Heart left ventricle (tissue), 16 donors: ENCODE results near the gene AFF3. TPM values are rescaled to one million over a fixed set of nuclear protein-coding genes. Genes with fewer than 3 reads are reported as not detected.
"Not testable (repeated sequence)": the region's sequence is repeated elsewhere in the genome, so short reads cannot be mapped to it uniquely, and the experiment has no call there.

Experiments
- ATAC-seq, 4 donors: fragments of 200-7000 bp; cut with Tn5 transposase; one replicate each; pipeline ENCODE4 v1.9.1; 2020 to 2022; ENCODE audit warnings: moderate library complexity in 4 of 4, mild to moderate bottlenecking in 3 of 4, moderate number of reproducible peaks in 1 of 4
- DNase-seq, 5 donors: peaks; one replicate each; pipeline ENCODE4 v3.0.0-alpha.2; 2020
- H3K27ac ChIP-seq, 12 donors: fragments of 200-600 bp; sonication (generic) in 4 of 12; one replicate each; pipeline versions ENCODE4 v1.5.0 to v1.8.0; 2016 to 2022; ENCODE audit warnings: mild to moderate bottlenecking in 2 of 12
- H3K27me3 ChIP-seq, 9 donors: fragments of 200-600 bp; sonication (generic) in 2 of 9; one replicate each; pipeline versions ENCODE4 v1.5.1 to v1.8.0; 2016 to 2022; ENCODE audit warnings: mild to moderate bottlenecking in 3 of 9
- H3K36me3 ChIP-seq, 9 donors: fragments of 200-600 bp; sonication (generic) in 2 of 9; one replicate each; pipeline versions ENCODE4 v1.5.0 to v1.8.0; 2018 to 2022; ENCODE audit warnings: mild to moderate bottlenecking in 2 of 9
- H3K4me1 ChIP-seq, 12 donors: fragments of 200-600 bp; sonication (generic) in 4 of 12; one replicate each; pipeline versions ENCODE4 v1.5.0 to v1.8.0; 2016 to 2022; ENCODE audit warnings: mild to moderate bottlenecking in 3 of 12
- H3K4me3 ChIP-seq, 12 donors: fragments of 200-600 bp; sonication (generic) in 4 of 12; one replicate each; pipeline versions ENCODE4 v1.5.0 to v1.8.0; 2017 to 2022; ENCODE audit warnings: mild to moderate bottlenecking in 9 of 12, moderate library complexity in 4 of 12
- H3K9me3 ChIP-seq, 12 donors: fragments of 200-600 bp; sonication (generic) in 4 of 12; one replicate each; pipeline versions ENCODE4 v1.5.0 to v1.8.0; 2016 to 2022; ENCODE audit warnings: mild to moderate bottlenecking in 1 of 12
- CTCF ChIP-seq, 12 donors: fragments of 200-600 bp; sonication (generic) in 4 of 12; IDR thresholded peaks; one replicate each; pipeline versions ENCODE4 v1.5.0 to v1.8.0; 2018 to 2022; ENCODE audit warnings: antibody characterized with exemption in 12 of 12, mild to moderate bottlenecking in 5 of 12
- POLR2A ChIP-seq, 2 donors: fragments of 450-650 bp; IDR thresholded peaks; one replicate each; pipeline ENCODE4 v1.6.1; 2017; ENCODE audit warnings: antibody characterized with exemption in 2 of 2, mild to moderate bottlenecking in 2 of 2, moderate library complexity in 2 of 2
- WGBS, 4 donors: extraction: QIAGEN DNeasy Blood & Tissue Kit in 2 of 4; methylation state at CpG; one replicate each; pipeline versions ENCODE4 v1.1.5 to v1.1.7; 2013 to 2018; 5-methylcytosine and 5-hydroxymethylcytosine counted together
- intact Hi-C, 10 donors: fragments of 100-400 bp; cut with DNase I; formaldehyde crosslinking; loops; one replicate each; pipeline versions ENCODE4 v1.11.1 to v1.14.2; 2022
- polyA plus RNA-seq, 2 donors: library from polyadenylated mRNA; stranded (reverse); fragments of 200-250 nt; gene quantifications; one replicate each; pipeline ENCODE4 v1.2.3, GENCODE V29; 2013
- total RNA-seq, 9 donors: library from RNA; depleted of rRNA in 2 of 9; stranded (reverse); fragments of >200 nt in 2 of 9; fragmentation: NEBNext Ultra II Directional in 3 of 9; extraction: Animal tissue kit (Norgen Biotek cat#: 25700) in 3 of 9; gene quantifications; one replicate each; pipeline versions ENCODE4 v1.1.0 to v1.2.4, GENCODE V29; 2016 to 2023
- donor health status: ischemic (EF 13 %, LVEDD 7.1; RV severe dilation, severe dysfunction).
- donor health status: healthy with polysubstance abuse.
- donor health status: DM: no; HTN: yes; CAD: no.
- donor health status: DM: no; HTN: no; CAD: no.
- donor health status: ischemic (EF 25% LVEDD 6.9; RV normal size, moderate dysfunction).
- donor health status: ischemic (EF 25% LVEDD 5.7; RV mildly dilated, moderate dysfunction).
- donor health status: healthy.
- donor health status: DM: yes; HTN: yes; CAD: no.
- donor health status: ischemic (EF 35%, LVEDD 5.7; RV mildly dilated, moderate dysfunction).
- donor health status: nonischemic (EF 11% LVEDD 7.7; RV severe dilation, severe dysfunction).
- donor health status: DM: yes; HTN: yes; CAD: no.
- donor health status: PGD.
- donor health status: ischemic (EF 29% LVEDD 5.4; RV normal size, mild dysfunction).
- donor health status: nonischemic (EF 23%, LVEDD 6.1; RV moderate dilation, normal function).

AFF3 gene
- total and polyA plus RNA-seq, 11 donors, result 1.3 to 15.5 (median 4.7) TPM

- Histone ChIP-seq H3K4me1 (peaks cover 0 to 23% (median 8%) of the 10 kb centered on the region in 12 donors), H3K9me3 (no peaks in the 10 kb centered on the region), H3K27me3 (no peaks in the 10 kb centered on the region), H3K36me3 (no peaks in the 10 kb centered on the region), H3K4me3 (no peak overlapping the region), H3K27ac (peak overlapping the region in 11 of 12 donors; percentile 34 to 79 (median 51))
- ATAC-seq (peak; percentile 81 to 89 (median 84)), DNase-seq (peak in 1 of 5 donors; percentile 27)
- intact Hi-C loops, result no loop called here
- no peak for TF ChIP-seq CTCF (IDR thresholded peaks at IDR 0.05)
- no peak for TF ChIP-seq POLR2A (IDR thresholded peaks at IDR 0.05)
- 25 to 43% (median 33%) methylated on average over 1 of the region's 1 CpG for WGBS, 4 donors
Measured at GRCh38 chr2:99512181-99512591, 630.2 kb downstream of the AFF3 start.

GRCh38 chr2:99509387-99509786, 633.0 kb downstream of the AFF3 start:
- Histone ChIP-seq H3K27ac (no peak overlapping the region), H3K4me3 (no peak overlapping the region), H3K4me1 (peaks cover 0 to 23% (median 8%) of the 10 kb centered on the region in 12 donors), H3K27me3 (no peaks in the 10 kb centered on the region), H3K36me3 (no peaks in the 10 kb centered on the region), H3K9me3 (no peaks in the 10 kb centered on the region)
- no peak for ATAC-seq
- TF ChIP-seq POLR2A (IDR thresholded peaks at IDR 0.05) (no peak), CTCF (IDR thresholded peaks at IDR 0.05) (no peak)
- WGBS, 4 donors, result 78 to 91% (median 84%) methylated on average over 4 of the region's 4 CpGs
- no peak for DNase-seq
- intact Hi-C loops, result no loop called here

GRCh38 chr2:99507937-99508818, 634.2 kb downstream of the AFF3 start:
- H3K9me3 ChIP-seq, result no peaks in the 10 kb centered on the region
- intact Hi-C loops, result no loop called here
- peak overlapping the region in 7 of 12 donors; percentile 3 to 49 (median 22) for H3K27ac ChIP-seq
- peaks cover 0 to 23% (median 8%) of the 10 kb centered on the region in 12 donors for H3K4me1 ChIP-seq
- DNase-seq (no peak), ATAC-seq (peak in 1 of 4 donors; percentile 42)
- no peaks in the 10 kb centered on the region for H3K27me3 ChIP-seq
- H3K36me3 ChIP-seq, result no peaks in the 10 kb centered on the region
- WGBS, 4 donors, result 59 to 78% (median 73%) methylated on average over 7 of the region's 7 CpGs
- no peak overlapping the region for H3K4me3 ChIP-seq
- TF ChIP-seq POLR2A (IDR thresholded peaks at IDR 0.05) (no peak), CTCF (IDR thresholded peaks at IDR 0.05) (no peak)

GRCh38 chr2:99504844-99505584, 637.4 kb downstream of the AFF3 start:
- Histone ChIP-seq H3K27me3 (peaks cover 0 to 3% (median 0%) of the 10 kb centered on the region in 9 donors), H3K9me3 (no peaks in the 10 kb centered on the region), H3K27ac (no peak overlapping the region), H3K36me3 (no peaks in the 10 kb centered on the region), H3K4me1 (peaks cover 0 to 8% (median 0%) of the 10 kb centered on the region in 12 donors), H3K4me3 (no peak overlapping the region)
- DNase-seq, result no peak
- ATAC-seq, result no peak
- TF ChIP-seq CTCF (IDR thresholded peaks at IDR 0.05) (no peak), POLR2A (IDR thresholded peaks at IDR 0.05) (no peak)
- 43 to 56% (median 51%) methylated on average over 4 of the region's 4 CpGs for WGBS, 4 donors
- intact Hi-C loops, result no loop called here

- H3K27me3 ChIP-seq, H3K27ac ChIP-seq, DNase-seq, H3K4me1 ChIP-seq, ATAC-seq, H3K9me3 ChIP-seq, H3K36me3 ChIP-seq, H3K4me3 ChIP-seq, intact Hi-C loops: not testable (repeated sequence)
- 92 to 95% (median 93%) methylated on average over 8 of the region's 8 CpGs for WGBS, 4 donors
Measured at GRCh38 chr2:99503662-99504416, 638.6 kb downstream of the AFF3 start.
